Neural progenitor cell (in vitro differentiated cells): ENCODE data around the gene KIF18A. TPM values are rescaled to one million over a fixed set of nuclear protein-coding genes. Genes with fewer than 3 reads are reported as not detected.

ENCODE experiments used
- DNase-seq: peaks from one replicate; pipeline ENCODE4 v3.0.0-alpha.2; 2016; ENCODE audit warnings: low spot score
- H2AFZ ChIP-seq: fragments of 200-600 bp; sonication (generic); replicated peaks from 2 replicates; pipeline ENCODE4 v1.6.1; 2016; ENCODE audit warnings: antibody characterized with exemption
- H3F3A ChIP-seq: fragments of 200-600 bp; sonication (generic); 2 replicates; pipeline ENCODE4 v1.6.1; 2016; ENCODE audit warnings: antibody characterized with exemption, low read depth
- H3K27ac ChIP-seq: fragments of 200-600 bp; sonication (generic); 2 replicates; pipeline ENCODE4 v1.5.1; 2016; ENCODE audit warnings: mild to moderate bottlenecking
- H3K27me3 ChIP-seq: fragments of 200-600 bp; sonication (generic); 2 replicates; pipeline ENCODE4 v1.6.1; 2016; ENCODE audit warnings: mild to moderate bottlenecking, moderate library complexity
- H3K36me3 ChIP-seq: fragments of 200-600 bp; sonication (generic); 2 replicates; pipeline ENCODE4 v1.5.1; 2016
- H3K4me1 ChIP-seq: fragments of 200-600 bp; sonication (generic); 2 replicates; pipeline ENCODE4 v1.6.1; 2016; ENCODE audit warnings: mixed run types
- H3K4me2 ChIP-seq: fragments of 200-600 bp; sonication (generic); 2 replicates; pipeline ENCODE4 v1.6.1; 2016
- H3K4me3 ChIP-seq: fragments of 200-600 bp; sonication (generic); 2 replicates; pipeline ENCODE4 v1.5.1; 2016
- H3K79me2 ChIP-seq: fragments of 200-600 bp; sonication (generic); 2 replicates; pipeline ENCODE4 v1.6.1; 2016; ENCODE audit warnings: low read depth
- H3K9ac ChIP-seq: fragments of 200-600 bp; sonication (generic); 2 replicates; pipeline ENCODE4 v1.6.1; 2016
- H3K9me3 ChIP-seq: fragments of 200-600 bp; sonication (generic); 2 replicates; pipeline ENCODE4 v1.5.1; 2016; ENCODE audit warnings: low read depth
- H4K20me1 ChIP-seq: fragments of 200-600 bp; sonication (generic); 2 replicates; pipeline ENCODE4 v1.6.1; 2016; ENCODE audit warnings: low read depth
- H3K27ac Mint-ChIP-seq: 3 replicates; pipeline ENCODE4 v1.8.0; 2021; ENCODE audit warnings: mixed read lengths
- H3K27me3 Mint-ChIP-seq: 2 replicates; pipeline ENCODE4 v1.8.0; 2022; ENCODE audit warnings: low read depth, mild to moderate bottlenecking, inconsistent platforms, moderate library complexity, mixed read lengths; ENCODE audit not compliant: insufficient read depth
- H3K36me3 Mint-ChIP-seq: 3 replicates; pipeline ENCODE4 v1.8.0; 2021; ENCODE audit warnings: mixed read lengths
- H3K4me1 Mint-ChIP-seq: 3 replicates; pipeline ENCODE4 v1.8.0; 2021; ENCODE audit warnings: mixed read lengths
- H3K4me3 Mint-ChIP-seq: 3 replicates; pipeline ENCODE4 v1.8.0; 2021; ENCODE audit warnings: mild to moderate bottlenecking, moderate library complexity, mixed read lengths
- H3K9me3 Mint-ChIP-seq: 3 replicates; pipeline ENCODE4 v1.8.0; 2020; ENCODE audit warnings: mixed read lengths
- CTCF ChIP-seq: fragments of 200-600 bp; sonication (generic); IDR thresholded peaks from 2 replicates; pipeline ENCODE4 v1.5.1; 2017; ENCODE audit warnings: antibody characterized with exemption, mild to moderate bottlenecking
- EZH2 ChIP-seq: fragments of 200-600 bp; sonication (generic); IDR thresholded peaks from 2 replicates; pipeline ENCODE4 v1.6.1; 2017; ENCODE audit warnings: antibody characterized with exemption, mild to moderate bottlenecking, moderate library complexity
- EZH2phosphoT487 ChIP-seq: fragments of 200-600 bp; sonication (generic); IDR thresholded peaks from 2 replicates; pipeline ENCODE4 v1.6.1; 2017; ENCODE audit warnings: antibody characterized with exemption
- total RNA-seq: library from RNA; depleted of rRNA; stranded (reverse); fragments of >200 nt; gene quantifications from 2 replicates; pipeline ENCODE4 v1.2.3, GENCODE V29; 2015; ENCODE audit warnings: low replicate concordance

KIF18A gene
- total RNA-seq, 1 donor from 2014 or later: 84.5 TPM

- H3K4me1 ChIP-seq: peaks cover 13% of the 10 kb centered on the region
- no peak for DNase-seq
- no peak overlapping the region for H3K4me3 ChIP-seq
- no peaks in the 10 kb centered on the region for H3K9me3 ChIP-seq
- no peaks in the 10 kb centered on the region for H4K20me1 ChIP-seq
- H2AFZ ChIP-seq: no peak overlapping the region
- no peaks in the 10 kb centered on the region for H3F3A ChIP-seq
- H3K4me3 Mint-ChIP-seq: no peak overlapping the region
- H3K9me3 Mint-ChIP-seq: peaks cover 3% of the 10 kb centered on the region
- H3K36me3 ChIP-seq: no peaks in the 10 kb centered on the region
- H3K27ac ChIP-seq: no peak overlapping the region
- H3K4me2 ChIP-seq: no peak overlapping the region
- no peaks in the 10 kb centered on the region for H3K36me3 Mint-ChIP-seq
- H3K9ac ChIP-seq: no peak overlapping the region
- H3K27me3 Mint-ChIP-seq: peaks cover 2% of the 10 kb centered on the region
- no peaks in the 10 kb centered on the region for H3K79me2 ChIP-seq
- no peaks in the 10 kb centered on the region for H3K27me3 ChIP-seq
- peaks cover 10% of the 10 kb centered on the region for H3K4me1 Mint-ChIP-seq
- no peak overlapping the region for H3K27ac Mint-ChIP-seq
- TF ChIP-seq EZH2phosphoT487 (no peak), CTCF (no peak), EZH2 (no peak)
These were observed 131.7 kb downstream of the KIF18A start for GRCh38 chr11:27976262-27976661.

GRCh38 chr11:27973851-27974536 is 134.0 kb downstream of the KIF18A start:
- no peaks in the 10 kb centered on the region for H3K27me3 ChIP-seq
- H3K9me3 ChIP-seq: no peaks in the 10 kb centered on the region
- no peak overlapping the region for H3K4me3 ChIP-seq
- DNase-seq: no peak
- H3K79me2 ChIP-seq: no peaks in the 10 kb centered on the region
- Mint-ChIP-seq H3K27ac (no peak overlapping the region), H3K9me3 (no peaks in the 10 kb centered on the region), H3K4me3 (no peak overlapping the region), H3K27me3 (no peaks in the 10 kb centered on the region), H3K4me1 (peaks cover 10% of the 10 kb centered on the region), H3K36me3 (no peaks in the 10 kb centered on the region)
- no peak overlapping the region for H3K9ac ChIP-seq
- H4K20me1 ChIP-seq: no peaks in the 10 kb centered on the region
- no peak overlapping the region for H2AFZ ChIP-seq
- no peak overlapping the region for H3K27ac ChIP-seq
- TF ChIP-seq EZH2phosphoT487 (no peak), CTCF (no peak), EZH2 (no peak)
- no peaks in the 10 kb centered on the region for H3F3A ChIP-seq
- H3K4me1 ChIP-seq: peaks cover 13% of the 10 kb centered on the region
- H3K36me3 ChIP-seq: no peaks in the 10 kb centered on the region
- H3K4me2 ChIP-seq: no peak overlapping the region

GRCh38 chr11:27972522-27973170 is 135.3 kb downstream of the KIF18A start:
- H3K27ac Mint-ChIP-seq: no peak overlapping the region

More at GRCh38 chr11:27972522-27973170, 135.3 kb downstream of the KIF18A start:
- H3K4me2 ChIP-seq: no peak overlapping the region
- no peak for TF ChIP-seq EZH2
- TF ChIP-seq CTCF: no peak
- Mint-ChIP-seq H3K4me3 (no peak overlapping the region), H3K4me1 (peaks cover 10% of the 10 kb centered on the region), H3K9me3 (no peaks in the 10 kb centered on the region), H3K27me3 (no peaks in the 10 kb centered on the region), H3K36me3 (no peaks in the 10 kb centered on the region)
- H3K27ac ChIP-seq: no peak overlapping the region
- no peak overlapping the region for H3K9ac ChIP-seq
- H2AFZ ChIP-seq: no peak overlapping the region
- peaks cover 13% of the 10 kb centered on the region for H3K4me1 ChIP-seq
- no peaks in the 10 kb centered on the region for H3K9me3 ChIP-seq
- H3K36me3 ChIP-seq: no peaks in the 10 kb centered on the region
- no peak overlapping the region for H3K4me3 ChIP-seq
- no peaks in the 10 kb centered on the region for H3K79me2 ChIP-seq
- no peak for DNase-seq
- no peaks in the 10 kb centered on the region for H3F3A ChIP-seq
- H4K20me1 ChIP-seq: no peaks in the 10 kb centered on the region
- H3K27me3 ChIP-seq: no peaks in the 10 kb centered on the region
